HEK293 (cell line): ENCODE data around the gene CALCOCO1.

Experiments
- CTCF ChIA-PET: fragments of 350-600 bp; formaldehyde crosslinking; extraction: SDS; loops from one replicate; lab custom pipeline; 2021; ENCODE audit warnings: antibody characterized with exemption; lab: Yijun Ruan, JAX
- POLR2A ChIA-PET: fragments of 300-600 bp; formaldehyde crosslinking; extraction: SDS; loops from one replicate; lab custom pipeline; 2020; ENCODE audit warnings: antibody characterized with exemption, inconsistent platforms; lab: Yijun Ruan, JAX
- H3K27ac ChIP-seq: fragments of 200-500 bp; sonication (Bioruptor generic); 2 replicates; pipeline ENCODE4 v1.5.1; 2014; ENCODE audit warnings: low read depth, low read length, control low read depth, inconsistent platforms; ENCODE audit errors: extremely low read depth
- H3K36me3 ChIP-seq, 2 experiments: fragments of 200-500 bp in 1 of 2; sonication (Bioruptor generic) in 1 of 2; 1 replicate in 1 of 2; 2 replicates in 1 of 2; pipeline ENCODE4 v1.5.1; 2014 to 2017; ENCODE audit warnings: inconsistent platforms in 2 of 2, low read length in 2 of 2; ENCODE audit not compliant: control insufficient read depth in 2 of 2, insufficient read depth in 1 of 2
- H3K4me1 ChIP-seq: fragments of 200-500 bp; sonication (Bioruptor generic); 2 replicates; pipeline ENCODE4 v1.5.1; 2014; ENCODE audit warnings: mild to moderate bottlenecking, low read length, inconsistent platforms; ENCODE audit not compliant: control insufficient read depth, insufficient read depth
- H3K4me3 ChIP-seq: 2 replicates; pipeline ENCODE4 v1.5.1; 2011; ENCODE audit warnings: low read depth, mild to moderate bottlenecking, control low read depth, low read length, moderate library complexity
- H3K9me3 ChIP-seq: fragments of 200-500 bp; sonication (Bioruptor generic); 2 replicates; pipeline ENCODE4 v1.5.1; 2014; ENCODE audit warnings: low read depth, low read length, inconsistent platforms; ENCODE audit not compliant: control insufficient read depth, insufficient read depth
- ATF2 ChIP-seq: fragments of 450-650 bp; formaldehyde crosslinking; IDR thresholded peaks from 2 replicates; pipeline ENCODE4 v1.5.1; 2016; ENCODE audit warnings: missing biosample characterization, missing genetic modification characterization, low read depth
- HIC1 ChIP-seq: fragments of 450-650 bp; formaldehyde crosslinking; IDR thresholded peaks from 2 replicates; pipeline ENCODE4 v1.5.1; 2016; ENCODE audit warnings: missing biosample characterization, missing genetic modification characterization
- IKZF3 ChIP-seq: fragments of 450-650 bp; IDR thresholded peaks from 2 replicates; pipeline ENCODE4 v1.5.0; 2018; ENCODE audit warnings: missing biosample characterization, mild to moderate bottlenecking, missing genetic modification characterization, moderate library complexity
- KLF17 ChIP-seq: fragments of 450-650 bp; formaldehyde crosslinking; IDR thresholded peaks from 2 replicates; pipeline ENCODE4 v1.5.1; 2016; ENCODE audit warnings: missing biosample characterization, missing genetic modification characterization
- PRDM10 ChIP-seq: fragments of 450-650 bp; formaldehyde crosslinking; IDR thresholded peaks from 2 replicates; pipeline ENCODE4 v1.5.1; 2016; ENCODE audit warnings: missing biosample characterization, missing genetic modification characterization
- SP3 ChIP-seq: fragments of 450-650 bp; formaldehyde crosslinking; IDR thresholded peaks from 2 replicates; pipeline ENCODE4 v1.5.1; 2016; ENCODE audit warnings: missing biosample characterization, missing genetic modification characterization
- TCF7L2 ChIP-seq: IDR thresholded peaks from 2 replicates; pipeline ENCODE4 v1.6.1; 2011; ENCODE audit warnings: low read depth, mild to moderate bottlenecking, inconsistent platforms, low read length, moderate library complexity, borderline replicate concordance
- ZBTB6 ChIP-seq: fragments of 450-650 bp; formaldehyde crosslinking; IDR thresholded peaks from 2 replicates; pipeline ENCODE4 v1.5.1; 2017; ENCODE audit warnings: missing biosample characterization, missing genetic modification characterization
- ZBTB7A ChIP-seq: fragments of 450-650 bp; formaldehyde crosslinking; IDR thresholded peaks from 2 replicates; pipeline ENCODE4 v1.5.1; 2016; ENCODE audit warnings: low read depth, missing biosample characterization, missing genetic modification characterization
- ZNF132 ChIP-seq: fragments of 450-650 bp; formaldehyde crosslinking; IDR thresholded peaks from 2 replicates; pipeline ENCODE4 v1.5.1; 2017; ENCODE audit warnings: missing biosample characterization, missing genetic modification characterization, borderline replicate concordance
- ZNF16 ChIP-seq: fragments of 450-650 bp; formaldehyde crosslinking; IDR thresholded peaks from 2 replicates; pipeline ENCODE4 v1.5.1; 2016; ENCODE audit warnings: low read depth, missing biosample characterization, missing genetic modification characterization
- ZNF2 ChIP-seq: fragments of 450-650 bp; formaldehyde crosslinking; IDR thresholded peaks from 2 replicates; pipeline ENCODE4 v1.5.1; 2016; ENCODE audit warnings: missing biosample characterization, missing genetic modification characterization
- ZNF202 ChIP-seq: fragments of 450-650 bp; formaldehyde crosslinking; IDR thresholded peaks from 2 replicates; pipeline ENCODE4 v1.5.1; 2016; ENCODE audit warnings: missing biosample characterization, missing genetic modification characterization, borderline replicate concordance
- ZNF324 ChIP-seq: fragments of 450-650 bp; formaldehyde crosslinking; IDR thresholded peaks from 2 replicates; pipeline ENCODE4 v1.5.1; 2016; ENCODE audit warnings: missing biosample characterization, missing genetic modification characterization
- ZNF404 ChIP-seq: fragments of 450-650 bp; formaldehyde crosslinking; IDR thresholded peaks from 2 replicates; pipeline ENCODE4 v1.5.1; 2017; ENCODE audit warnings: missing biosample characterization, missing genetic modification characterization
- ZNF416 ChIP-seq: fragments of 450-650 bp; formaldehyde crosslinking; IDR thresholded peaks from 2 replicates; pipeline ENCODE4 v1.5.1; 2016; ENCODE audit warnings: missing biosample characterization, missing genetic modification characterization
- ZNF449 ChIP-seq: fragments of 450-650 bp; formaldehyde crosslinking; IDR thresholded peaks from 2 replicates; pipeline ENCODE4 v1.5.1; 2017; ENCODE audit warnings: missing biosample characterization, mild to moderate bottlenecking, missing genetic modification characterization, moderate library complexity
- ZNF610 ChIP-seq: fragments of 450-650 bp; formaldehyde crosslinking; IDR thresholded peaks from 2 replicates; pipeline ENCODE4 v1.5.1; 2016; ENCODE audit warnings: missing biosample characterization, missing genetic modification characterization, borderline replicate concordance
- ZNF626 ChIP-seq: fragments of 450-650 bp; sonication (Bioruptor Pico); formaldehyde crosslinking; IDR thresholded peaks from 2 replicates; pipeline ENCODE4 v1.5.1; 2018; ENCODE audit warnings: missing biosample characterization, missing genetic modification characterization, inconsistent platforms
- ZNF629 ChIP-seq: fragments of 450-650 bp; formaldehyde crosslinking; IDR thresholded peaks from 2 replicates; pipeline ENCODE4 v1.5.1; 2017; ENCODE audit warnings: missing biosample characterization, missing genetic modification characterization
- ZNF645 ChIP-seq: fragments of 450-650 bp; formaldehyde crosslinking; IDR thresholded peaks from 2 replicates; pipeline ENCODE4; 2016; ENCODE audit warnings: missing biosample characterization, missing genetic modification characterization
- ZNF654 ChIP-seq: fragments of 450-650 bp; formaldehyde crosslinking; IDR thresholded peaks from 2 replicates; pipeline ENCODE4 v1.5.1; 2016; ENCODE audit warnings: low read depth, missing biosample characterization, missing genetic modification characterization
- ZSCAN16 ChIP-seq: fragments of 450-650 bp; formaldehyde crosslinking; IDR thresholded peaks from 2 replicates; pipeline ENCODE4 v1.5.1; 2016; ENCODE audit warnings: missing biosample characterization, missing genetic modification characterization

The CALCOCO1 gene

GRCh38 chr12:53712059-53712643 lies 15.1 kb downstream of the CALCOCO1 start (continued):
- TF ChIP-seq PRDM10 (peak; percentile 63), ZNF626 (tag by site-specific recombination) (no peak), TCF7L2 (no peak), ZNF2 (tag by site-specific recombination) (no peak; the same call in none of the 2 replicates), ZNF416 (no peak), ZNF610 (tag by site-specific recombination) (no peak), ZBTB6 (tag by site-specific recombination) (no peak), ZNF449 (no peak), ZNF16 (no peak), ZNF404 (no peak), ZNF202 (tag by site-specific recombination) (no peak), IKZF3 (tag by site-specific recombination) (peak; percentile 76), KLF17 (peak; percentile 86), ZNF132 (tag by site-specific recombination) (no peak), ATF2 (peak; percentile 86), ZSCAN16 (tag by site-specific recombination) (no peak), ZNF324 (tag by site-specific recombination) (peak; percentile 73; the same call in 1 of the 2 replicates)

GRCh38 chr12:53710091-53710490 lies 17.2 kb downstream of the CALCOCO1 start:
- Histone ChIP-seq H3K4me3 (no peak overlapping the region), H3K4me1 (peaks cover 14% of the 10 kb centered on the region), H3K36me3 (peaks cover 0 to 30% of the 10 kb centered on the region in 2 experiments; a peak in 2 of 3 replicates), H3K27ac (no peak overlapping the region), H3K9me3 (no peaks in the 10 kb centered on the region)
- TF ChIP-seq ZNF654 (tag by site-specific recombination): no peak
- no peak for TF ChIP-seq ZNF629 (tag by site-specific recombination)
- no peak for TF ChIP-seq ZNF132 (tag by site-specific recombination)
- no peak for TF ChIP-seq SP3
- no peak for TF ChIP-seq ZNF645 (tag by site-specific recombination)
- no peak for TF ChIP-seq HIC1 (tag by site-specific recombination)
- TF ChIP-seq ZBTB7A (tag by site-specific recombination): no peak
- POLR2A ChIA-PET: no interaction called here
- CTCF ChIA-PET: interaction anchor here (1.5 to 29.1 kb wide), 4 partner anchors 8 to 47 kb away, joined by 3 to 915 read pairs (median 9); no protein-coding TSS in a partner anchor
